HG02884 (cell line): ENCODE results near the gene CEP43.

Experiments used
- ATAC-seq: cut with Tn5 transposase; IDR thresholded peaks from one replicate; pipeline ENCODE4 v1.9.1; 2021; ENCODE audit warnings: mild to moderate bottlenecking, moderate library complexity; ENCODE audit not compliant: unreplicated experiment

The CEP43 gene

DNA sequence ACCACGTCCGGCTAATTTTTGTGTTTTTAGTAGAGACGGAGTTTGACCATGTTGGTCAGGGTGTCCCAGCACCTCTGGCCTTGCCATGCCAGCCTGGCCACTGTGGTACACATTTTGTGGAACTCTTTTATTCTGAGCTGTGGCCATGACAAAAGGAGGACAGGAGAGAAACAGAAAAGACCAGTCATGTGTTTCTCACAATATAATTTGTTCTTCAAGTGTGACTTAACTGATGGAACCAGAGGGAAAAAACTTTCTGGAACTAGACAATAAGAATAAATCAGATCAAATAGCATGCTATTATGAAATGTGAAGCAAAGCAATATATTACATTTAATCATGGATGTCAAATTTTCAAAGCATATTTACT lies 38.6 kb upstream of the CEP43 start:
- no peak for ATAC-seq

GRCh38 chr6:166966268-166966667 lies 32.9 kb upstream of the CEP43 start:
- no peak for ATAC-seq

- ATAC-seq = no peak
Observed at GRCh38 chr6:166969390-166970002, 29.7 kb upstream of the CEP43 start.

DNA sequence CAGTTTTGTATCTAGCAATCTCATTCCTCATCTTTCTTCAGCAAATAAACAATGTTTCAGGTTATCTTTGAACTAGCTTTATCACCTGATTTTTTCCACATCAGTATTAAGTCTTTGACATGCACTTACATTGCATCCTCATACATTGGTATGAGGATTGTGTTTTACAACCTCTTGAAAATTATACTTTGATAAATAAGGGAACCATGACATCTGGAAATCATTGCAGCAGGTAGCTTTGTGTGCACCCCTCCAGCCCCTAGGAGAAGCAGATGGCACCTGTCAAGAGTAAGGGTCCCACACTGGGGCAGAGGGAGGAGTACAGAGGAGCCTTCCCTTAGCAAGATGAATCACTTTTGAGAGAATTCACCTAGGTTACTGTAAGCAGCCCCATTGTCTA lies 29.1 kb upstream of the CEP43 start:
- no peak for ATAC-seq

DNA sequence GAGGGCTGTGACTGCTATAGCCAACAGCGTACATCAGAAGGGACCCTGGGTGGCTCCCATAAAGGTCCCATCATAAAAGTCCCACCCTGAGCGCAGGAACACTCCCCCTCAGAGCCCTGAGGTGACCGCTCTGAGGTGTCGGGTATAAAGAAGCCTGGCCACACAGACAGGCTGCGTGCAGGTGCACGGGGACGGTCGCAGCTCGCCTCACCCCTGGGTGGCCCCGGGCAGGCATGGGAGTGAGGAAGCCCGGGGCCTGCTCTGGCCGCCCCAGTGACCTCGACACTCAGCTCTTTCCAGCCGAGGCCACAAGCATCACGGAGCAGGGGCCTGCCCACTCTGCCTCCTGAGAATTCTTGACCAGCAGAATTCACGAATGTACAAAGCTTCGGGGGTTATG lies 28.4 kb upstream of the CEP43 start:
- ATAC-seq = no peak

- ATAC-seq = no peak
Observed at GRCh38 chr6:166971271-166971670, 27.9 kb upstream of the CEP43 start.

DNA sequence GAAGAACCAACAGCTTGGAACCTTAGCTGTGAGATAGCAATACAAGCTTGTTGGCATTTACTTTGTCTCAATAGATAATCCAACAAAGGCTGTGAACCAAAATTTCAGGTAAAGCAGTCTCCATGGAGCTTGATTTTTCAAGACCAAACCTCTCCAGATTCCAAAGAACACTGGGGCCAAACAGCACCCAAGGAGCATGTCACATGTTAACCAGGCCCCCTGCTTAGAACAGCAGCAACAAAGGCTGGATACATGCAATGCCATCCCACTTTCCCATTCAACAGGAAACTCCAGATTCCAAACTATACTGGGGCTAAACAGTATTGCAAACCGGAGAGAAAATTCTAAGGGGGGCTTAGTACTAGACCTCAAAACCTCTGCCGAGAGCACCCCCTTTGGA lies 27.1 kb upstream of the CEP43 start:
- no peak for ATAC-seq

- no peak for ATAC-seq
Observed at GRCh38 chr6:166976636-166977035, 22.6 kb upstream of the CEP43 start.

DNA sequence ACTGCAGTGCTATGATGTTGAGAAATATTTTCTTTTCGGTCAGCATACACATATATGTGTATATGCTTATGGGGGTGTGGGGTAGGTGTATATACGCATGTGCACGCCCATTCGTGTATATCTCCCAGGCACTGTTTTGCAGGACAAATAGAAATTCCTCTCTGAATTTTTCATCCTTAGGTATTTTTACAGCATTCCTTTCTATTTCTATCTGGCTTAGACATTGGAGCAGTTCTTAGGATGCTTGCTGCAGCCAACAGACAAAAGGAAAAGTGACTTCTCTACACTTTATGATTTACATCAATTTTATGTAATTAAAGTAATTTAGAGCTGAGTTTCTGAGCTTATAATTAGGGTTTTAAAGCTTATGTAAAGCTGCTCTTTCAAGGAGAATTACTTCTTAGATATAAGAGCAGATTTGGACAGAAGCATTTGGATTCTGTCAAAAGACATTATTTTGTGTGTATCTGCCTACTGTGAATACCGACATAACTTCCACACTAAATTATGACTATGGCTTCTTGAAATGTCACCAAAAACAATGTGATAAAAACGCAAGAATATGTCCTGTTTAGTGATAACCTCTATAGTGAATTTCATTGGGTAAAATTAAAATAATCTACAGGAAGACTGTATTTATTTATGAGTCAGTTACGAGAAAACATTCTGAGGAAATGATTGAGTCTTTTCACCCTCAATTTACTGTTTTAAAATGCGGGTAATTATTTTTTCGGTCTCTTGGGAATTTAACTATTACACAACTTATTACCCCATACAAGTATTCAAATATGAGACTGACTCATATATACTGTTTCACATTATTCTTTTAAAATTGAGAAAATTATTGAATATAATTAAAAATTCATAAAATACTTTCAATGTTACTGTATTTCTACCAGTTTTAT lies 21.3 kb upstream of the CEP43 start:
- ATAC-seq = no peak

DNA sequence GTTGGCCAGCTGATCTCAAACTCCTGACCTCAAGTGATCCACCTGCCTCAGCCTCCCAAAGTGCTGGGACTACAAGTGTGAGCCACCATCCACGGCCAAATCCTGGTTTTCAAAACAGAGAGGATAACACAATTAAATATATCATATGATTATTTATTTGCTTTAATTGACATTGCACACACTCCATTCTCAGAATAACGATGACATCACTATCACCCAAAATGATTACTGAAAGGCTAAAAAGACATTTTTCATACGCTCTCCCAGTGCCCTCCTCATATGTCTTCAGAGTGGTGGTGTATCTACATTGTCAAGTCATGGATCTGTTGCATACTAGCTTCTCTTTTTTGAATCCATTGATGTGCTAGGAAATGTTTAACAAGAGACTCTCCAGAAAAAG lies 18.5 kb upstream of the CEP43 start:
- no peak for ATAC-seq

DNA sequence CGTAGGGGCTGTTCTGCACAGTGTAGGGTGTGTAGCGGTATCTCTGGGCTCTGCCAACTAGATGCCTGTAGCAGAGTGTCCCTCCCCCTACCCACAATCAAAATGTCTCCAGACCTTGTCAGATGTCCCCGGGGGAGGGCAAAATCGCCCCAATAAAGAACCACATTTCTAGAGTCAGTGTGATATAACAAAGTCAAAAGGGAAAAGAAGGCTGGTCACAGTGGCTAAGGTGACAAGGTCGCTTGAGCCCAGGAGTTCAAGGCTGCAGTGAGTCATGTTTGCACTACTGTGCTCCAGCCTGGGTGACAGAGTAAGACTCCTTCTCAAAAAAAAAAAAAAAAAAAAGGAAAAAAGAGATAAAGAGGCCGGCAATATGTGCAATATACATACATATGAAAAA lies 11.7 kb upstream of the CEP43 start:
- ATAC-seq = no peak

GRCh38 chr6:166987930-166988329 lies 11.3 kb upstream of the CEP43 start:
- ATAC-seq = no peak

- ATAC-seq = no peak
Observed at GRCh38 chr6:166988674-166989201, 10.5 kb upstream of the CEP43 start.

DNA sequence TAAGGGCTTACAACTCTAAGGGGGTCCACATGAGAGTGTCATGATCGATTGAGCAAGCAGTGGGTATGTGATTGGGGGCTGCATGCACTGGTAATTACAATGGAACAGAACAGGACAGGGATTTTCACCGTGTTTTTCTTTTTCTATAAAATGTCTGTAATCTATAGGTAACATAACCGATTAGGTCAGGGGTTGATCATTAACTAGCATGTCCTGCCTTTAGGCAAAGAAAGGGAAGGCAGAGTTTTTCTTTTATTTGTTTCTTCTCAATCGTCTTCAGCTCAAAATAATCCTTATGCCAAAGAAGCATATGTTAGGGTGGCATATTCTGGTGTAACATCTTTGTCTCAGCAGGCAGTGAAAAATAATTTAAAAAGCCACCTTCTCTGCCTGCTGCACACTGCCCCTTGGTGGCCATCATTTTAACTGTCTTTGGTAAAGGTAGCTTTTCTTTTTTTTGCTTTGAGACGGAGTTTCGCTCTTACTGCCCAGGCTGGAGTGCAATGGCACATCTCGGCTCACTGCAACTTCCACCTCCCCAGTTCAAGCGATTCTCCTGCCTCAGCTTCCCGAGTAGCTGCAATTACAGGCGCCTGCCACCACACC lies 9.7 kb upstream of the CEP43 start:
- peak; percentile 68 for ATAC-seq

- ATAC-seq = no peak
Observed at GRCh38 chr6:166996406-166996805, 2.8 kb upstream of the CEP43 start.

DNA sequence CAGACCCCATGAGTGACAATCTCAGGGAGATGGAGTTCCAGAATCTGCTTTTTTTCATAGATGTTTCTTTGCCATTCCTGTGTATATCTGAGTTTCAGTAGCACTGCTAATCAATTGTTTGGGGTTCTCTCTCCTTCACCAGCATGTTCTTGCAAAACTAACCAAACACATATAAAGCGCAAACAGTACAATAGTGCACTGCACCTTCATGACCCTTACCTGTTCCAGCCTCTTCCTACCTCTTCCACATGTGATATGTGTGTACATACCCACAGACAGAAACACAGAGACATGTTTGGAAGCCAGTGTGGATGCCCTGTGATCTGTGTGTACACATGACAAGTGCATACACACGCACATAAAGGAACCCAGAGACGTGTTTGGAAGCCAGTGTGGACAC lies 1.8 kb upstream of the CEP43 start:
- ATAC-seq = no peak

- ATAC-seq = peak; percentile 35
Observed at GRCh38 chr6:166997768-166998255, 1.4 kb upstream of the CEP43 start.

DNA sequence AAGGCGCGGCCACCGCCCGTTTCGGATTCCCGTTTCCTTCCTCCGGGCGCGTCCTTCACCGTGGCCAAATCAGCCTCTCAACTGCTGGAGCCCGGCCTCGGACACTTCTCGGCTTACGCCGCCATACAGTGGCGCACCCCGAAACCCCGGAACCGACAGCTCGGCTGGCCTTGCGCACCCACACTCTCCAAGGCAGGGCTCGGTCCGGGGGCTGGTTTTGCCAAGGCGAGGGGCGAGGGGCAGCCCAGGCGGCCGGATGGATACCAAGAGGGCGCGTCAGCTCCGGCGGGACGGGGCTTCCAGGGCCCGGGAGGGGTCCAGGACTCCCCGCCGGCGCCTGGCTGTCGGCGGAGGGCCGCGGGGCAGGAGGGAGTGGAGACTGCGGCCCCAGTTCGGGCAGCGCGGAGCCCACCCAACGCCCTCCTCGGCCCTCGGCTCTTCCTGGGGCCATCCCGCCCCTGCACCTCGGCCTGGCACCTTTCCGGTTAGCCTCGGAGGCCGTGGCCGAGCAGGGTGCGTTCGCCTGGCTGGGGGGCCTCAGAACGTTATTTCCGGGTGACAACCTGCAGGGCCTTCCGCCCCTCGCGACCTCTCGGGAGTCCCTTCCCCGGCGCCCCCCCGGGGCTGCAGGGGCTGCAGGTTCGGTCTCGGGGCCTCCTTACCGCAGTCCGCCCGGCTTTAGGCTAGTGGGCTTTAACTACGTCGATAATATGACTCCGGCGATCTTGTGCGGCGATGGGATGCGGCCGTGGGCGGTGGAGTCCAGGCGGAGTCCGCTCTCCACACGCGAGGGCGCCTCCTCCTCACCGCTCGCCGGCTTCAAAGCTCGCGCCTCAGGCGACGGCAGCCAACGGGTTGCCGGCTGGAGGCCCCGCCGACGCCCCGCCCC lies 697 bp upstream of the CEP43 start:
- ATAC-seq = peak; percentile 7

GRCh38 chr6:166999884-167000253 lies 672 bp downstream of the CEP43 start:
- ATAC-seq = no peak

DNA sequence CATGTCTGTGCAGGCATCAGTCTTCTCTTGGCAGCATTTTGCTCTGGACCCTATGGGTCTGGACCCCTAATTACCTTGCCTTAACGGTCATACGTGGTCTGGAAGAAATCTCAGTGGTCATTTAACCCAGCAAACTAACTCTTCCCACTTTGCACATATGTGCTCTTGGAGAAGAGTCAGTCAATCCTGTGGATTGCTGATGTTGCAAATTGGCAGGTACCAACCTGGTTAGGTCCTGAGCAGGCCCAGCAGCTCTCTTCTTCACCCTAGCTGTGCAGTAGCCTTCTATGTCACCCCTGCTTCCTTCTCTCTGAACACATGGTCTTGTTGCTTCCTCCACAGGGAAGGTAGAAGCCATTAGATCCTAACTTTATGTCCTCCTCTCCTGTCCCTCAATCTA lies 1.6 kb downstream of the CEP43 start:
- no peak for ATAC-seq
